Hepatocyte (in vitro differentiated cells): Measurements from ENCODE around the gene CELSR3. TPM values are rescaled to one million over a fixed set of nuclear protein-coding genes. Genes with fewer than 3 reads are reported as not detected.

Experiments
- DNase-seq: peaks from one replicate; pipeline ENCODE4 v3.0.0-alpha.2; 2016; ENCODE audit warnings: low spot score
- H2AFZ ChIP-seq: fragments of 200-600 bp; sonication (generic); 2 replicates; pipeline ENCODE4 v1.6.0; 2016; ENCODE audit warnings: antibody characterized with exemption, mild to moderate bottlenecking
- H3K27ac ChIP-seq: fragments of 200-600 bp; sonication (generic); 2 replicates; pipeline ENCODE4 v1.5.1; 2016; ENCODE audit warnings: mild to moderate bottlenecking
- H3K27me3 ChIP-seq: fragments of 200-600 bp; sonication (generic); 2 replicates; pipeline ENCODE4 v1.6.1; 2016
- H3K36me3 ChIP-seq: fragments of 200-600 bp; sonication (generic); replicated peaks from 2 replicates; pipeline ENCODE4 v1.5.1; 2016; ENCODE audit warnings: low read depth; ENCODE audit not compliant: insufficient read depth
- H3K4me1 ChIP-seq: fragments of 200-600 bp; sonication (generic); 2 replicates; pipeline ENCODE4 v1.5.1; 2016; ENCODE audit warnings: mild to moderate bottlenecking, moderate library complexity; ENCODE audit not compliant: insufficient read depth
- H3K4me2 ChIP-seq: fragments of 200-600 bp; sonication (generic); 2 replicates; pipeline ENCODE4 v1.6.0; 2016
- H3K4me3 ChIP-seq: fragments of 200-600 bp; sonication (generic); 2 replicates; pipeline ENCODE4 v1.5.1; 2016; ENCODE audit warnings: mild to moderate bottlenecking
- H3K79me2 ChIP-seq: fragments of 200-600 bp; sonication (generic); 2 replicates; pipeline ENCODE4 v1.6.0; 2017; ENCODE audit warnings: mild to moderate bottlenecking
- H3K9me2 ChIP-seq: fragments of 200-600 bp; sonication (generic); replicated peaks from 2 replicates; pipeline ENCODE4 v1.6.0; 2017; ENCODE audit warnings: mild to moderate bottlenecking; ENCODE audit not compliant: insufficient read depth
- H3K9me3 ChIP-seq: fragments of 200-600 bp; sonication (generic); 2 replicates; pipeline ENCODE4 v1.5.1; 2016; ENCODE audit warnings: low read depth, mild to moderate bottlenecking
- H4K20me1 ChIP-seq: fragments of 200-600 bp; sonication (generic); 2 replicates; pipeline ENCODE4 v1.6.0; 2016; ENCODE audit warnings: mild to moderate bottlenecking; ENCODE audit not compliant: insufficient read depth, poor library complexity, severe bottlenecking
- CTCF ChIP-seq: fragments of 200-600 bp; sonication (generic); IDR thresholded peaks from 2 replicates; pipeline ENCODE4 v1.5.1; 2016; ENCODE audit warnings: antibody characterized with exemption, mild to moderate bottlenecking; ENCODE audit not compliant: poor library complexity
- EZH2 ChIP-seq: fragments of 200-600 bp; sonication (generic); IDR thresholded peaks from 2 replicates; pipeline ENCODE4 v1.6.1; 2016; ENCODE audit warnings: antibody characterized with exemption, mild to moderate bottlenecking, borderline replicate concordance
- EZH2phosphoT487 ChIP-seq: fragments of 200-600 bp; sonication (generic); IDR thresholded peaks from one replicate; pipeline ENCODE4 v1.6.1; 2018; ENCODE audit warnings: antibody characterized with exemption, mild to moderate bottlenecking, low read depth, moderate library complexity; ENCODE audit not compliant: unreplicated experiment, severe bottlenecking
- WGBS: methylation state at CpG from one replicate; pipeline ENCODE4 v1.1.6; 2016; ENCODE audit warnings: low lambda C conversion rate; ENCODE audit errors: missing lambda C conversion rate; 5-methylcytosine and 5-hydroxymethylcytosine counted together
- polyA plus RNA-seq: library from polyadenylated mRNA; unstranded; fragments of >200 nt; fragmentation: Nextera tagmentation; extraction: Ambion mirVana; gene quantifications from 2 replicates; pipeline ENCODE4 v1.2.1, GENCODE V29; 2016
- total RNA-seq: library from RNA; depleted of rRNA; stranded (reverse); fragments of >200 nt; gene quantifications from 2 replicates; pipeline ENCODE4 v1.2.3, GENCODE V29; 2014

Gene CELSR3
- total and polyA plus RNA-seq, 2 experiments from 2014 or later, result 1.8 to 1.9 TPM

- Histone ChIP-seq H3K9me3 (no peaks in the 10 kb centered on the region), H2AFZ (no peak overlapping the region), H3K36me3 (no peaks in the 10 kb centered on the region), H3K9me2 (no peaks in the 10 kb centered on the region), H3K27me3 (no peaks in the 10 kb centered on the region), H3K4me3 (no peak overlapping the region), H3K4me1 (peaks cover 30% of the 10 kb centered on the region), H3K27ac (peak overlapping the region; percentile 66), H3K79me2 (peaks cover 20% of the 10 kb centered on the region), H3K4me2 (peak overlapping the region; percentile 99), H4K20me1 (peaks cover 24% of the 10 kb centered on the region)
- no peak for DNase-seq
- WGBS, result 84% methylated on average over 6 of the region's 8 CpGs
- TF ChIP-seq CTCF (no peak), EZH2phosphoT487 (no peak), EZH2 (no peak)
These were observed 21.3 kb upstream of the CELSR3 start for GRCh38 chr3:48684054-48684349.

- no peak overlapping the region for H3K4me3 ChIP-seq
- no peaks in the 10 kb centered on the region for H3K9me2 ChIP-seq
- H3K27me3 ChIP-seq, result no peaks in the 10 kb centered on the region
- WGBS, result 91% methylated on average over 9 of the region's 9 CpGs
- no peaks in the 10 kb centered on the region for H3K36me3 ChIP-seq
- no peak overlapping the region for H2AFZ ChIP-seq
- H3K9me3 ChIP-seq, result no peaks in the 10 kb centered on the region
- peak overlapping the region; percentile 99 for H3K4me2 ChIP-seq
- peaks cover 30% of the 10 kb centered on the region for H3K4me1 ChIP-seq
- peaks cover 20% of the 10 kb centered on the region for H3K79me2 ChIP-seq
- TF ChIP-seq CTCF, result no peak
- TF ChIP-seq EZH2phosphoT487, result no peak
- TF ChIP-seq EZH2, result no peak
- DNase-seq, result no peak
- H3K27ac ChIP-seq, result no peak overlapping the region
- peaks cover 17% of the 10 kb centered on the region for H4K20me1 ChIP-seq
These were observed 20.1 kb upstream of the CELSR3 start for GRCh38 chr3:48682786-48683185.

GRCh38 chr3:48681974-48682610 is 19.4 kb upstream of the CELSR3 start:
- peaks cover 11% of the 10 kb centered on the region for H4K20me1 ChIP-seq
- TF ChIP-seq EZH2phosphoT487 (no peak), EZH2 (no peak)
- no peaks in the 10 kb centered on the region for H3K27me3 ChIP-seq
- no peak overlapping the region for H2AFZ ChIP-seq
- 96% methylated on average over 17 of the region's 17 CpGs for WGBS
- H3K4me2 ChIP-seq, result no peak overlapping the region
- peaks cover 20% of the 10 kb centered on the region for H3K79me2 ChIP-seq
- DNase-seq, result no peak
- peaks cover 30% of the 10 kb centered on the region for H3K4me1 ChIP-seq
- H3K36me3 ChIP-seq, result no peaks in the 10 kb centered on the region
- no peaks in the 10 kb centered on the region for H3K9me3 ChIP-seq
- no peaks in the 10 kb centered on the region for H3K9me2 ChIP-seq
- H3K27ac ChIP-seq, result no peak overlapping the region
- no peak overlapping the region for H3K4me3 ChIP-seq

- Histone ChIP-seq H3K27ac (no peak overlapping the region), H3K4me1 (peaks cover 27% of the 10 kb centered on the region), H2AFZ (no peak overlapping the region), H3K9me3 (no peaks in the 10 kb centered on the region), H3K4me2 (no peak overlapping the region), H3K27me3 (no peaks in the 10 kb centered on the region), H3K36me3 (no peaks in the 10 kb centered on the region), H3K4me3 (no peak overlapping the region), H4K20me1 (peaks cover 9% of the 10 kb centered on the region), H3K9me2 (no peaks in the 10 kb centered on the region), H3K79me2 (peaks cover 20% of the 10 kb centered on the region)
- DNase-seq, result no peak
- WGBS, result 98% methylated on average over 6 of the region's 7 CpGs
- TF ChIP-seq EZH2phosphoT487 (no peak), CTCF (no peak), EZH2 (no peak)
These were observed 18.8 kb upstream of the CELSR3 start for GRCh38 chr3:48681541-48681880.
